Ishikawa (cell line): ENCODE data around the gene PCDH20.

Experiments used
- CEBPB ChIP-seq: IDR thresholded peaks from 2 replicates; pipeline ENCODE4 v1.6.1; 2012
- CREB1 ChIP-seq: IDR thresholded peaks from 2 replicates; pipeline ENCODE4 v1.6.1; 2012; ENCODE audit warnings: low read depth
- EGR1 ChIP-seq: IDR thresholded peaks from 2 replicates; pipeline ENCODE4 v1.6.1; 2012
- EP300 ChIP-seq: IDR thresholded peaks from 2 replicates; pipeline ENCODE4 v1.6.1; 2012; ENCODE audit warnings: borderline replicate concordance
- FOXM1 ChIP-seq: IDR thresholded peaks from 2 replicates; pipeline ENCODE4 v1.6.1; 2012; ENCODE audit warnings: low read depth, borderline replicate concordance
- NFIC ChIP-seq: IDR thresholded peaks from 2 replicates; pipeline ENCODE4 v1.6.1; 2012
- RAD21 ChIP-seq: IDR thresholded peaks from 2 replicates; pipeline ENCODE4 v1.6.1; 2012; ENCODE audit warnings: low read depth
- REST ChIP-seq: IDR thresholded peaks from 2 replicates; pipeline ENCODE4 v1.6.1; 2012; ENCODE audit warnings: low read depth, mild to moderate bottlenecking
- TAF1 ChIP-seq: IDR thresholded peaks from 2 replicates; pipeline ENCODE4 v1.6.1; 2012; ENCODE audit warnings: low read depth, mild to moderate bottlenecking
- TCF12 ChIP-seq: IDR thresholded peaks from 2 replicates; pipeline ENCODE4 v1.6.1; 2012; ENCODE audit warnings: low read depth
- TEAD4 ChIP-seq: IDR thresholded peaks from 2 replicates; pipeline ENCODE4 v1.6.1; 2012
- YY1 ChIP-seq: IDR thresholded peaks from 2 replicates; pipeline ENCODE4 v1.6.1; 2012; ENCODE audit warnings: low read depth
- ZBTB7A ChIP-seq: IDR thresholded peaks from 2 replicates; pipeline ENCODE4 v1.6.1; 2012; ENCODE audit warnings: low read depth
- TF ChIP-seq, protein P1 (sequence below): IDR thresholded peaks from 2 replicates; pipeline ENCODE4 v1.6.1; 2012
- TF ChIP-seq, protein P2 (sequence below): IDR thresholded peaks from 2 replicates; pipeline ENCODE4 v1.6.1; 2012

PCDH20 gene

GRCh38 chr13:61417086-61417570 is 1.5 kb upstream of the PCDH20 start:
- TF ChIP-seq NFIC (no peak), YY1 (no peak), EGR1 (no peak), REST (no peak), TAF1 (no peak), ZBTB7A (no peak), CEBPB (no peak)
- TF ChIP-seq, protein P1, sequence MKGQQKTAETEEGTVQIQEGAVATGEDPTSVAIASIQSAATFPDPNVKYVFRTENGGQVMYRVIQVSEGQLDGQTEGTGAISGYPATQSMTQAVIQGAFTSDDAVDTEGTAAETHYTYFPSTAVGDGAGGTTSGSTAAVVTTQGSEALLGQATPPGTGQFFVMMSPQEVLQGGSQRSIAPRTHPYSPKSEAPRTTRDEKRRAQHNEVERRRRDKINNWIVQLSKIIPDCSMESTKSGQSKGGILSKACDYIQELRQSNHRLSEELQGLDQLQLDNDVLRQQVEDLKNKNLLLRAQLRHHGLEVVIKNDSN = no peak

- TF ChIP-seq TEAD4 = peak; percentile 53
- peak; percentile 62; the same call in 1 of the 2 replicates for TF ChIP-seq YY1
- TF ChIP-seq, protein P2, sequence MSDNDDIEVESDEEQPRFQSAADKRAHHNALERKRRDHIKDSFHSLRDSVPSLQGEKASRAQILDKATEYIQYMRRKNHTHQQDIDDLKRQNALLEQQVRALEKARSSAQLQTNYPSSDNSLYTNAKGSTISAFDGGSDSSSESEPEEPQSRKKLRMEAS = peak; percentile 51; the same call in 1 of the 2 replicates
- TF ChIP-seq, protein P1 = no peak
- peak; percentile 48; the same call in 1 of the 2 replicates for TF ChIP-seq TAF1
These were observed 459 bp downstream of the PCDH20 start for GRCh38 chr13:61415058-61415721.

- TF ChIP-seq ZBTB7A (no peak), CREB1 (no peak), EP300 (no peak), TCF12 (no peak), CEBPB (no peak), YY1 (no peak), TAF1 (no peak), FOXM1 (no peak), EGR1 (no peak), REST (no peak), RAD21 (no peak), TEAD4 (no peak), NFIC (no peak)
- TF ChIP-seq, protein P1 = no peak
- TF ChIP-seq, protein P2 = no peak
These were observed 977 bp downstream of the PCDH20 start for GRCh38 chr13:61414686-61415057.

GRCh38 chr13:61413572-61414535 is 1.8 kb downstream of the PCDH20 start:
- TF ChIP-seq, protein P2 = no peak

DNA sequence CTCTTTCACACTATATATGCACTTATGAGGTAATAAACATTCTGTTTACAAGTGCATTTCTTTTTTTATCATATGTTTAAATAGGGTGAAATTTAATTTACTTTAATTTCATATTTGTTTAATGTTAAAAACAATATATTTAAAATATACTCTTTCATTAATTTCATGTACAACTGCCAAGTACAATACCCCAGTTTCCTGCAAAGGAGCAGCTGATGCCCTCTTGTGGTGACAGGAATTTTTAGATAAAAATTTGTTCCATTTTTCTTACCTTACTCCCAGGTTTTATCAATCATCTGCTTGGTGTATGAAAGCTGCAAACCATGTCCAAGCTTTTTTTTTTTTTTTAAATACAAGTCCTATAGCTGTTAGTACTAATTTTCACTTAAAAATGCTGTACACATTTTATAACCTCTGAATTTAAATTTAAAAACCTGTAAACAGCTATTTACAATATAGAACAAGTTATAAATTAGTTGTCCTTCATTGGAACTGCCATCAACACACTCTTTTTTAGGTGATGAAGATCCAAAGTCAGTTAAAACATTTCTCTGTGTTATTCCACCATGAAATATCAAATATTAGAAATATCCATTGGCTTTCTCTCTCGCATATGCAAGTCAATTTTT is 4.9 kb downstream of the PCDH20 start:
- TF ChIP-seq TEAD4 = no peak
- peak; percentile 53 for TF ChIP-seq RAD21
